HG03558 (cell line): Measurements from ENCODE around the gene PMEPA1.

ENCODE experiments used
- ATAC-seq: cut with Tn5 transposase; IDR thresholded peaks from one replicate; pipeline ENCODE4 v1.9.1; 2021; ENCODE audit warnings: moderate number of reproducible peaks; ENCODE audit not compliant: unreplicated experiment; ENCODE audit errors: extremely low read depth

PMEPA1 gene

DNA sequence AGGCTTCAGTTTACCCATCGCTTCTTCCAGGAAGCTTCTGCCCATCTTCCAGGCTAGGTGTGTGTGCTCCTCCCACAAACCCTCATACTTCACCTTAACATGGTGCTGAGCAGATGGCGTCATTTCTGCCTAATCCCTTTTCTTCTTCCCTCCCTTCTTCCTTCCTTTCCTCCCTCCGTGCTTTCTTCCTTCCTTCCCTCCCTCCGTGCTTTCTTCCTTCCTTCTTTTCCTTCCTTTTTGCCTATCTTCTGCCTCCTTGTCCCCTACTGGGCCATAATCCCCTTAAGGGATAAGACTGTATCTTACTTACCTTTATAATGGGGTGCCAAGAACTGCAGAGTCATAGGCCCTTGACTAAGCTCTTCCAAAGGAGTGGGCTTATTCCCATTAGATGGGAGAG lies 27.5 kb upstream of the PMEPA1 start:
- no peak for ATAC-seq

DNA sequence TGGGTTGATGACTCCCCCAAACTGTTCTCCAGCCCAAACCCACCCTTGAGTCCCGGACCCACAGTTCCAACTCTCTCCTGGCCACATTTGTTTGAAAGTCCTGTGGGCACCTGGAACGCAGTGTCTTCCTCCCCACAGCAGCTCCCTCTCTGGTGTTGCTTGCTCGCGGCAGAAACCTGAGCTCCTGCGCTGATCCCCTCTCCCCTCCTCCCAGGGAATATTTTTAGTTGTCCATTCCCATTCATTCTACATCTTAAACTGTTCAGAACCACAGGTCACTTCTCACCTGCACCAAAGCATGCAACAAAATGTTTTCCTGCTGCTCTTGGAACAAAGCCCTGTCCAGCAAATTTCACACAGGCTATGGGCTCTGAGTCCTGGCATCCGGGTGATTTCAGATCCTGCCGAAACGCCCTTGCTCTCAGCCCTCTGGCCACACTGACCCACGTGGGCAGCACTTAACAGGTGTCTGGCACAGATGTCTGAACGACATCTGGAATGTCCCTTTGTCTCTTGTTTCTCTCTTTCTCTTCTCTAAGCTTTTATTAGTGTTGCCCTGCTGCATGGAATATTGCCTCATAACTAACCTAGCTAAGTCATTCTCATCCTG lies 27.0 kb upstream of the PMEPA1 start:
- ATAC-seq, result no peak

GRCh38 chr20:57735831-57736737 lies 26.3 kb upstream of the PMEPA1 start:
- ATAC-seq, result no peak

DNA sequence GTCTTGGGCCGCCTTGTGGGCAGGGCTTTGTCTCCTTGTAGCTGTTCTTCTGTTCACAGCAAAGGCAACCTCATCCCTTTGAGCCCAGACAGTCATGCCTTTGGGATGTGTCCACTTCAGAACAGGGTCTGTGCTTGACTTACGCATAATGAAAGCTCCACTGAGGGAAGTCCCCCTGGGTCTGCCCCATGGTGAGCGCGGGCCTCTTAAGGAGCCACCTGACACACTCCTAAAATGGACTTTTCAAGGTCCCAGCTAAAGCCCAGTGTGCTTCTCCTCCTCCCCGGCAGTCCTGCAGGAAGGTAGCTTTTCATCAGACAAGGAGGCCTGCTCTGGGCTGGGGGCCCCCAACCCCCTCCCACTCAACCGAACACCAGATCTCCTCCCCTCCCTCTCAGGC lies 24.9 kb upstream of the PMEPA1 start:
- ATAC-seq, result no peak

GRCh38 chr20:57732226-57732625 lies 22.4 kb upstream of the PMEPA1 start:
- no peak for ATAC-seq

- ATAC-seq, result no peak
These were observed 18.9 kb upstream of the PMEPA1 start for GRCh38 chr20:57728762-57729161.

- ATAC-seq, result no peak
These were observed 18.0 kb upstream of the PMEPA1 start for GRCh38 chr20:57727863-57728262.

GRCh38 chr20:57725636-57726035 lies 15.8 kb upstream of the PMEPA1 start:
- ATAC-seq, result no peak

DNA sequence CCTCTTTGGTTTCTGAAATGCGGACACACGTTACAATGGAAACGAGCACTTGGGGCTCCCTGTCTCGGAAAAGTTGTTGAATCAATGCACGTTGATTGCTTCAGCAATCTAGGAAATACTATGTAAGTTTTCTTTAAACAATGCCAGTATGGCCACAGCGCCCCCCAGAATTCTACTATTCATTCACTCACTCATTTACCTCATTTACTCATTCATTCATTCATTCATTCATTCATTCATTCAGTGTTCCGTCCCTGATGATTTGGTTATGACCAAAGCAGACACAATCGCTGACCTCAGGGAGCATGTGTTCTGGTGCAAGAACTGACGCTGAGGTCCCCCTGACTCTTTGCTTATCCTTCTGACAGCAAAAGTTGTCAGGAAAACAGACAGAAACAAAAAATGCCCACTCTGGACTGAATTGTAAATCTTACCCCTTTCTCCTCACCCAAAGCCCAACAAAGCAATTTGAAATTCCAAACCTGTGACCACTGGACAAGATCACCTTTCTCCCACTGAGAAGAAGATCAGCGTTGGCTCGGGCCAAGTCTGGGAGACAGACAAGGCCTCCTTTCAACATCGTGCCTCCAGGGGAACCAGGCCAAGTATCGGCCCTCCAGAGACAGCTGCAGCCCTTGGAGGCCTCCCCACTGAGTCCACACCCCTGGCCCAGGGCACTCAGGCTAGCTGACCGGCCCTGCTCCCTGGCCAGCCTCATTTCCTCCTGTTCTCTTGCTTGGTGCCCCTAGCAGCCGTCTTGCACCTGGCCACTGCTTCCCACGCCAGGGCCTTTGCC lies 15.0 kb upstream of the PMEPA1 start:
- no peak for ATAC-seq

- ATAC-seq, result no peak
These were observed 14.0 kb upstream of the PMEPA1 start for GRCh38 chr20:57723816-57724215.

DNA sequence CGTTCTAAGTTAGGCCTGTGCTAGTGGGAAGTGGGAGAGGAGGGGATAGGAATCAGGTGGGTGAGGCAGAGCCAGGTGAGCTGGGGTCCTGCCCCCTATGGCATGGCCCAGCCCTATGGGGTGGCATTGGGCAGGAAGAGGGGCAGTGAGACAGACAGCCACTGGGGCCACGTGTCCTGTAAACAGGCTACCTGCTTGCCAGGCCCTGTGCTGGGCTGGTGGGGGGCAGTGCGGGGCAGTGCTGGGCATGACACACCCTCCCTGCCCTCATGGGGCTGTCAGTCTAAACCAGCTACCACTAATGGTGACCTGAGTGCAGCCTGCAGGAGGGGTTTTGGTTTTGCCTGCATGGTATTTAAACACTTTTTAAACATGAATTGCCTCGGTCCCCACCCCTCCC lies 10.1 kb upstream of the PMEPA1 start:
- ATAC-seq, result no peak

GRCh38 chr20:57718490-57719009 lies 8.7 kb upstream of the PMEPA1 start:
- ATAC-seq, result peak; percentile 70

GRCh38 chr20:57717797-57718196 lies 8.0 kb upstream of the PMEPA1 start:
- no peak for ATAC-seq

DNA sequence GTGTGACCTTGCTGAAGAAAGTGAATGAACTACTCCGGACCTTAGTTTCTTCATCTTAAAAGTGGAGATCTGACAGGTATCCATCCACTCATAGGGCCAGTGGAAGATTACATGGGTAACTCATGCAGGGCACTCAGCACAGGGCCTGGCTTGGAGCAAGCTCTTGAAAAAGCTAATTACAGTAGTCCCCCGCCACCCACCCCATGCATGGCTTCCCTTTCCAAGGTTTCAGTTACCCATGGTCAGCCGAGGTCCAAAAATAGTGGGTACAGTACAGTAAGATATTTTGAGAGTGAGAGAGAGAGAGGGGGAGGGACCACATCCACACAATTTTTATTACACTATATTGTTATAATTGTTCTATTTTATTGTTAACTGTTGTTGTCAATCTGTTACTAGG lies 7.1 kb upstream of the PMEPA1 start:
- ATAC-seq, result no peak

GRCh38 chr20:57716202-57716601 lies 6.4 kb upstream of the PMEPA1 start:
- ATAC-seq, result no peak

- no peak for ATAC-seq
These were observed 5.6 kb upstream of the PMEPA1 start for GRCh38 chr20:57715268-57715904.

- no peak for ATAC-seq
These were observed 4.8 kb upstream of the PMEPA1 start for GRCh38 chr20:57714409-57715267.

DNA sequence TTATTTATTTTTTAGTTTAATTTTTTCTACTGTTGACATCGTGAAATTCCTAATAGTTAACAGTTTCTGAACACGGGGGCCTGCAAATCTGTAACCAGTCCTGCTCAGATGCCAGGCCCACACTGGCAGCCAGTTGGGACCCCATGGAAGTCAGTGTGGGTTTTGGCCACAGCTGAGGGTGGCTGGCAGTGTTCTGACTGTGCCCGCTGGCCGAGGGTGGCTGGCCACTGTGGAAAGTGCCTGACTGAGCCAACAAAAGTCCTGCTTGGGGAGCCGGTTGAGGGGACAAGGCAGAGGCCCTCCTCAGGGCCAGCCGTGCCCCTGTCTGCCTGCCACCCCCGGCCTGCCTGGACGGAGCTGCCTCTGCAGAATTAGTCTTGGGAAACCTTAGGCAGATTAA lies 4.1 kb upstream of the PMEPA1 start:
- ATAC-seq, result no peak

GRCh38 chr20:57713505-57713903 lies 3.7 kb upstream of the PMEPA1 start:
- ATAC-seq, result no peak
